Measurements from ENCODE around the gene ANKMY1.

DNA sequence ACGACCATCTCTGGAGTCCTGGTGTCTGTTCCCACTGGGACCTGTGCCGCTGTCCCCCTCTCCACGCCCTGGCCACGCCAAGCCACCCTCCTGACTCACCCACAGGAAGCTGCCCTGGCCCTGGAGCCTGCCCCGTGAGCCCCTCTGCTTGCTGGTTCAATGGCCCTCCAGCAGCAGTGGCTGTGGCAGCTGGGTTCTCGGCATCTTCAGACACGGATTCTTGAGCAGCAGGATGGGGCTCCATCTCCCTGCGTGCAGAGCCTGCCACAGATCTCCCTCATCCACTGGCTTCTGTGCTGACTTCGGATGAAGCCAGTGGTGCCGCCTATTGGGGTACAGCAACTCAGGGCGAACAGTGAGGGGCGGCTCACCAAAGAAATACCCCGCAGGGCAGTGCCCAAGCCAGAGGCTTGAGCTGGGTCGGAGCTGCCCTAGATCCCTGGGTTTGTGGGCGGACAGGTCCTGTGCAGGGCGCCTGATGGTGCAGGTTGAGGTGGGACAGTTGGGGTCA, 42.7 kb upstream of the ANKMY1 start:
- TF ChIP-seq POLR2A (IDR thresholded peaks at IDR 0.05) (no peak), CTCF (IDR thresholded peaks at IDR 0.05) (no peak)
